Measurements from ENCODE around the gene ATXN1. TPM values are rescaled to one million over a fixed set of nuclear protein-coding genes. Genes with fewer than 3 reads are reported as not detected.

Gene ATXN1
- total RNA-seq, 1 experiment from 2014 or later = 5.6 TPM

GRCh38 chr6:16769986-16770376 lies 8.7 kb upstream of the ATXN1 start:
- Histone ChIP-seq H3K79me2 (ENCODE audit: insufficient read depth, low read length) (no peaks in the 10 kb centered on the region), H4K91ac (ENCODE audit: insufficient read length, low read depth, low read length) (no peak overlapping the region), H3K79me1 (ENCODE audit: insufficient read depth, low read depth, low read length, poor library complexity, severe bottlenecking) (no peaks in the 10 kb centered on the region), H2BK5ac (ENCODE audit: insufficient read length, low read length) (no peak overlapping the region), H3K23ac (ENCODE audit: insufficient read length, low read depth, low read length) (no peak overlapping the region), H2BK15ac (ENCODE audit: low read depth, low read length) (no peak overlapping the region), H3T11ph (ENCODE audit: low read length) (no peak overlapping the region), H3K4me2 (ENCODE audit: insufficient read depth, insufficient read length, low read length) (no peak overlapping the region), H3K18ac (ENCODE audit: insufficient read length, low read depth, low read length) (no peak overlapping the region), H3K23me2 (ENCODE audit: insufficient read length, low read depth, low read length, poor library complexity, severe bottlenecking) (no peaks in the 10 kb centered on the region), H2BK20ac (ENCODE audit: low read depth, low read length, poor library complexity, severe bottlenecking) (no peak overlapping the region), H3K9ac (ENCODE audit: extremely low read depth, insufficient read length, low read length) (no peak overlapping the region), H3K27me3 (ENCODE audit: insufficient read depth, low read length) (no peaks in the 10 kb centered on the region), H3K14ac (ENCODE audit: insufficient read depth, low read length) (no peak overlapping the region), H3K4ac (ENCODE audit: low read depth, low read length) (no peak overlapping the region), H2BK12ac (ENCODE audit: insufficient read length, low read depth, low read length) (no peak overlapping the region), H3K56ac (ENCODE audit: insufficient read length, low read depth, low read length) (no peak overlapping the region), H2BK120ac (ENCODE audit: low read depth, low read length, poor library complexity, severe bottlenecking) (no peak overlapping the region), H2AFZ (ENCODE audit: low read length) (no peak overlapping the region), H4K8ac (replicated peaks; ENCODE audit: insufficient read length, low read depth, low read length) (no peak overlapping the region), H3K9me3 (ENCODE audit: control insufficient read depth, low read depth, low read length) (no peaks in the 10 kb centered on the region), H4K5ac (ENCODE audit: insufficient read length, low read depth, low read length) (no peak overlapping the region), H3K27ac (ENCODE audit: insufficient read length, low read depth, low read length) (no peak overlapping the region), H3K4me1 (ENCODE audit: insufficient read depth, low read length) (peaks cover 2% of the 10 kb centered on the region; the same call in 1 of the 2 replicates), H2AK5ac (ENCODE audit: insufficient read length, low read length) (no peak overlapping the region), H4K20me1 (ENCODE audit: control insufficient read depth, insufficient read depth, insufficient read length) (no peaks in the 10 kb centered on the region)
- no peaks in the 10 kb centered on the region for H3K9me3 Mint-ChIP-seq
- no CpG with 5 or more reads among the region's 5 CpGs for WGBS (ENCODE audit: extremely low coverage, insufficient read length, low lambda C conversion rate)
- DNase-seq = no peak
- H3K4me1 Mint-ChIP-seq = peaks cover 20 to 22% of the 10 kb centered on the region in 2 experiments
- no peak overlapping the region for H3K4me3 Mint-ChIP-seq
- H3K27ac Mint-ChIP-seq = no peak overlapping the region
- H3K36me3 Mint-ChIP-seq (ENCODE audit: insufficient read depth in 1 of 3, low read depth in 3 of 3) = no peaks in the 10 kb centered on the region
- H3K27me3 Mint-ChIP-seq (ENCODE audit: low read depth) = no peaks in the 10 kb centered on the region
- no peak for TF ChIP-seq CTCF (conservative IDR thresholded peaks at IDR 0.05)
